ENCODE results near the gene CDH11. TPM values are rescaled to one million over a fixed set of nuclear protein-coding genes. Genes with fewer than 3 reads are reported as not detected.

The CDH11 gene
- total and polyA plus RNA-seq, 2 donors (not counting 1 experiment from before 2014, with no cell fraction given) = not detected

GRCh38 chr16:65114527-65114926 is 7.3 kb downstream of the CDH11 start:
- H3K27me3 Mint-ChIP-seq = peaks cover 10% of the 10 kb centered on the region
- H3K27ac Mint-ChIP-seq = no peak overlapping the region
- no peak overlapping the region for H3K4me2 ChIP-seq (replicated peaks; ENCODE audit: low read depth, low read length, poor library complexity, severe bottlenecking)
- no peaks in the 10 kb centered on the region for H3K4me1 ChIP-seq (ENCODE audit: control insufficient read depth in 2 of 2, insufficient read depth in 2 of 2, low read length in 2 of 2)
- no peak overlapping the region for H3K27ac ChIP-seq (ENCODE audit: low read length in 2 of 2)
- no peak overlapping the region for H3K4me3 Mint-ChIP-seq
- TF ChIP-seq EZH2 (IDR thresholded peaks at IDR 0.05; ENCODE audit: borderline replicate concordance, insufficient read depth, low read depth, low read length, poor library complexity, severe bottlenecking) = no peak
- TF ChIP-seq CTCF (IDR thresholded peaks at IDR 0.05) = no peak
- no peaks in the 10 kb centered on the region for H4K20me1 ChIP-seq (ENCODE audit: control insufficient read depth, insufficient read depth, low read length, poor library complexity, severe bottlenecking)
- WGBS (ENCODE audit: insufficient coverage) = 98% methylated on average over 8 of the region's 9 CpGs
- no peak overlapping the region for H3K4me3 ChIP-seq (ENCODE audit: control extremely low read depth in 1 of 5, extremely low read depth in 1 of 5, insufficient read depth in 1 of 5, low read depth in 2 of 5, low read length in 4 of 5)
- ChIA-PET POLR2A (no interaction called here), CTCF (interaction anchor here (1.2 kb wide), 1 partner anchor 9 kb away, joined by 3 read pairs; no protein-coding TSS in a partner anchor)
- peaks cover 0 to 4% (median 0%) of the 10 kb centered on the region in 4 experiments for H3K27me3 ChIP-seq (replicated peaks in 1 of 4; ENCODE audit: control extremely low read depth in 1 of 4, control insufficient read depth in 3 of 4, insufficient read depth in 4 of 4, low read length in 3 of 4)
- no peaks in the 10 kb centered on the region for H3K9me3 ChIP-seq (ENCODE audit: control extremely low read depth in 1 of 3, control insufficient read depth in 2 of 3, insufficient read depth in 1 of 3, low read length in 2 of 3)
- intact Hi-C loops (cut with micrococcal nuclease) = no loop called here
- H2AFZ ChIP-seq (ENCODE audit: insufficient read depth, low read depth, low read length, poor library complexity, severe bottlenecking) = no peak overlapping the region
- no peaks in the 10 kb centered on the region for H3K79me2 ChIP-seq (ENCODE audit: control insufficient read depth, insufficient read depth, low read length)
- no peak overlapping the region for H3K9ac ChIP-seq (ENCODE audit: low read length)
- ATAC-seq (ENCODE audit: low read depth) (no peak), DNase-seq (no peak)
- no peaks in the 10 kb centered on the region for H3K4me1 Mint-ChIP-seq
- H3K9me3 Mint-ChIP-seq (ENCODE audit: insufficient read depth) = peaks cover 2% of the 10 kb centered on the region
- H3K36me3 ChIP-seq (replicated peaks in 1 of 2; ENCODE audit: control extremely low read depth in 1 of 2, control insufficient read depth in 1 of 2, extremely low read depth in 1 of 2, insufficient read depth in 2 of 2, low read length in 1 of 2) = no peaks in the 10 kb centered on the region

- POLR2A ChIA-PET = no interaction called here
- CTCF ChIA-PET = interaction anchor here (1.2 kb wide), 1 partner anchor 10 kb away, joined by 3 read pairs; no protein-coding TSS in a partner anchor
Observed at GRCh38 chr16:65113441-65113840, 8.4 kb downstream of the CDH11 start.

More at GRCh38 chr16:65113441-65113840, 8.4 kb downstream of the CDH11 start:
- Histone ChIP-seq H3K9me3 (ENCODE audit: control extremely low read depth in 1 of 3, control insufficient read depth in 2 of 3, insufficient read depth in 1 of 3, low read length in 2 of 3) (no peaks in the 10 kb centered on the region), H4K20me1 (ENCODE audit: control insufficient read depth, insufficient read depth, low read length, poor library complexity, severe bottlenecking) (no peaks in the 10 kb centered on the region), H3K4me2 (replicated peaks; ENCODE audit: low read depth, low read length, poor library complexity, severe bottlenecking) (no peak overlapping the region), H3K27me3 (replicated peaks in 1 of 4; ENCODE audit: control extremely low read depth in 1 of 4, control insufficient read depth in 3 of 4, insufficient read depth in 4 of 4, low read length in 3 of 4) (no peaks in the 10 kb centered on the region), H2AFZ (ENCODE audit: insufficient read depth, low read depth, low read length, poor library complexity, severe bottlenecking) (no peak overlapping the region), H3K36me3 (replicated peaks in 1 of 2; ENCODE audit: control extremely low read depth in 1 of 2, control insufficient read depth in 1 of 2, extremely low read depth in 1 of 2, insufficient read depth in 2 of 2, low read length in 1 of 2) (no peaks in the 10 kb centered on the region), H3K4me1 (ENCODE audit: control insufficient read depth in 2 of 2, insufficient read depth in 2 of 2, low read length in 2 of 2) (no peaks in the 10 kb centered on the region), H3K27ac (ENCODE audit: low read length in 2 of 2) (no peak overlapping the region), H3K79me2 (ENCODE audit: control insufficient read depth, insufficient read depth, low read length) (no peaks in the 10 kb centered on the region), H3K4me3 (ENCODE audit: control extremely low read depth in 1 of 5, extremely low read depth in 1 of 5, insufficient read depth in 1 of 5, low read depth in 2 of 5, low read length in 4 of 5) (no peak overlapping the region), H3K9ac (ENCODE audit: low read length) (no peak overlapping the region)
- 89% methylated on average over 3 of the region's 5 CpGs for WGBS (ENCODE audit: insufficient coverage)
- Mint-ChIP-seq H3K27me3 (peaks cover 4% of the 10 kb centered on the region), H3K9me3 (ENCODE audit: insufficient read depth) (peaks cover 2% of the 10 kb centered on the region), H3K4me1 (no peaks in the 10 kb centered on the region), H3K27ac (no peak overlapping the region), H3K4me3 (no peak overlapping the region)
- ATAC-seq (ENCODE audit: low read depth) = no peak
- intact Hi-C loops (cut with micrococcal nuclease) = no loop called here
- TF ChIP-seq EZH2 (IDR thresholded peaks at IDR 0.05; ENCODE audit: borderline replicate concordance, insufficient read depth, low read depth, low read length, poor library complexity, severe bottlenecking) = no peak
- no peak for TF ChIP-seq CTCF (IDR thresholded peaks at IDR 0.05)
- no peak for DNase-seq

All from B cell (primary cell).